Activated CD4-positive, alpha-beta T cell treated with anti-CD3 and anti-CD28 coated beads for 4 hours (primary cell): ENCODE results near the gene DCTPP1.

ENCODE experiments used
- DNase-seq, 2 donors: peaks; one replicate each; pipeline ENCODE4 v3.0.0-alpha.2; 2020

The DCTPP1 gene

DNA sequence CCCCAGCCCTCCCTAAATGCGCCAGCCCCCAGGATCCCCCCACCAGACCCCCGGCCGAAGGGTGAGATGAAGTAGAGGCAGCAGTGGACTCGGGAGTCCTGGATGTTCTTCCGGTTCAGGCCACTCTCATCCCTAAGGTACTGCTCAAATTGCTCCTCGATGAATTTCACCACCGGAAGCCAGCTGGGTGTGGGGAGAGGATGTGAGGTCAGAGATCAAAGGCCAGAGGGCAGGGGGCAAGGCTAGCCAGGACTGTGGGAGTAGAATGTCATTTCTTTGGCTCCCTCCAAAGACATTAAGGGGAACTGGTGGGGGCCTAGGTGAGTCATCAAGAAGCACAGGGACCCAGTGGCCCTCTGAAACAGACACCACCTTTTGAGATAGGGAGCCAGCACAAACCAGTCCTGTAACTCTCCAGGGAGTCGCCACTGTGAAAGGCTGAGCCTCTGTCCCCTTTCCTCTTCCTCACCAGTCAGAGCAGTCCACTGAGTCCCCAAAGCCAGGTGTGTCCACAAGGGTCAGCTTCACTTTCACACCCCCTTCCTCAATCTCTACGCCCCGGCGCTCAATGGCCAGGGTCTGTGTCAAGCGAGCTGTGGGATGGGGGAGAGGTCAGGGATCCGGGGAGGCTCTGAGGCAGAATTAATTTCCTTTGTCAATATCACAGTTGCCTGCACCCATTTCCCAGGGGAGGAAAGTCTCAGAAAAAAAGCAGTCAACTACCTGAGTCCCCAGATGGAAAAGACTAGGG, 48.4 kb downstream of the DCTPP1 start:
- DNase-seq = peak in 1 of 2 donors; percentile 39

DNA sequence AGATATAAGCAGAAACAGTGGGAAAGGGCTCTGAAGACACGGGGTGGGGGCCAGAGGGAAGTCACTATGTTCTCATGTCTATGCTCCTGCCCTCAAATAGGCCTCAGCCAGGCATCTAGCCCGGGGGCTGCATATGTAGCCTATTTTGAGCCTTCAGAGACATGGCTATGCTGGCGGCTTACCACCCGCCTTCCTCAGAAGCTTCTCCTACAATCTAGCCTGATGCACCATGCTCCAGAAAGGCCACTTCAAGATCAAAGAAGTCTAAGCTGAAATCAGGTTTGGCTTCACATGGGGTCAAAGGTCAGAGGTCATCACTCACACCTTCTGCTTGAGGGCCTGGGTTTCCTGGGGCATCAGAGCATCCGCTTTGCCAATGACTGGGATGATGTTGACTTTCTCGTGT, 49.0 kb downstream of the DCTPP1 start:
- no peak for DNase-seq

DNA sequence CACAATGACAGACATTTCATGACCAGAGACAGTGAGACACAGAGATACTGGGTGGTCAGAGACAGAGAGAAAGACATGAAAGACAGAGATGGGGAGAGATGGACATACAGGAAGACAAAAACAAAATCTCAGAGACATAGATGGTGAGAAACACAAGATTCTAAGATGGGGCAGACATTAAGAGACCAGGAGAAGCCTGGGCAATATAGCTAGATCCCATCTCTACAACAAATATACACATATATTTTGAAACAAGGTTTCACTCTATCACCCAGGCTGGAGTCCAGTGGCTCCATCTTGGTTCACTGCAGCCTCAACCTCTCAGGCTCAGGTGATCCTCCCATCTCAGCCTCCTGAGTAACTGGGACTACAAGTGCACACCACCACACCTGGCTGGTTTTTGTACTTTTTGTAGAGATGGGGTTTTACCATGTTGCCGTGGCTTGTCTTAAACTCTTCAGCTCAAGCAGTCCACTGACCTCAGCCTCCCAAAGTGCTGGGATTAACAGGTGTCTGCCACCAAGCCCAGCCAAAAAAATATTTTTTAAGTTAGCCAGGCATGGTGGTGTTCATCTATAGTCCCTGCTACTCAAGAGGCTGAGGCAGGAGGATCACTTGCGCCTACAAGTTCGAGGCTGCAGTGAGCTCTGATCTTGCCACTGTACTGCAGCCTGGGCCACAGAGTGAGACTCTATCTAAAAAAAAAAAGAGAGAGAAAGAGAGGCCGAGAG, 49.6 kb downstream of the DCTPP1 start:
- DNase-seq = no peak

DNA sequence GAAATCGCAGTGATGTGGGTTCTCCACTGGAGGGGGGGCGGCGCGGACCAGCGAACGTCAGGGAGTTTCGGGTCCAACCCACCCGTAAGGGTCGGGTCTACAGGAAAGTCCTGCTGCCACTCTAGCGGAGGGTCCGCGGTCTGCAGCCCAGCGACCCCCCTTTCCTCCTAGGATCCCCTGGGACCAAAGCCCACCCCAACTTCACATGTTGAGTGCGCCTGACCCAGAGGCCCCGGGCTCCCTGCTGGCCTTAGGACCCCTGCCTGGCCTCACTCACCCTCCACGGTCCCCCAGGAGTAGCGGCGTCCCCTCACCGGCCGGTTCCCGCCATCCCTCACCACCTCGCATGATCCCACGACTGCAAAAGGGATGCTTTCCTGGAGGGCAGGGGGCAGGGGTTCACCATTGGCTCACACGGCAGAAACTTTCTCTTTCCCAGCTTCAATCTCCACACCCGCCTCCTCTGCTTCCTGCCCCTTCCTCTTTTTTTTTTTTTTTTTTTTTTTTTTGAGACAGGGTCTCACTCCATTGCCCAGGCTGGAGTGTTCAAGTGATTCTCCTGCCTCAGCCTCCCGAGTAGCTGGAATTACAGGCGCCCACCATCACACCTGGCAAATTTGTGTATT, 50.6 kb downstream of the DCTPP1 start:
- no peak for DNase-seq

DNA sequence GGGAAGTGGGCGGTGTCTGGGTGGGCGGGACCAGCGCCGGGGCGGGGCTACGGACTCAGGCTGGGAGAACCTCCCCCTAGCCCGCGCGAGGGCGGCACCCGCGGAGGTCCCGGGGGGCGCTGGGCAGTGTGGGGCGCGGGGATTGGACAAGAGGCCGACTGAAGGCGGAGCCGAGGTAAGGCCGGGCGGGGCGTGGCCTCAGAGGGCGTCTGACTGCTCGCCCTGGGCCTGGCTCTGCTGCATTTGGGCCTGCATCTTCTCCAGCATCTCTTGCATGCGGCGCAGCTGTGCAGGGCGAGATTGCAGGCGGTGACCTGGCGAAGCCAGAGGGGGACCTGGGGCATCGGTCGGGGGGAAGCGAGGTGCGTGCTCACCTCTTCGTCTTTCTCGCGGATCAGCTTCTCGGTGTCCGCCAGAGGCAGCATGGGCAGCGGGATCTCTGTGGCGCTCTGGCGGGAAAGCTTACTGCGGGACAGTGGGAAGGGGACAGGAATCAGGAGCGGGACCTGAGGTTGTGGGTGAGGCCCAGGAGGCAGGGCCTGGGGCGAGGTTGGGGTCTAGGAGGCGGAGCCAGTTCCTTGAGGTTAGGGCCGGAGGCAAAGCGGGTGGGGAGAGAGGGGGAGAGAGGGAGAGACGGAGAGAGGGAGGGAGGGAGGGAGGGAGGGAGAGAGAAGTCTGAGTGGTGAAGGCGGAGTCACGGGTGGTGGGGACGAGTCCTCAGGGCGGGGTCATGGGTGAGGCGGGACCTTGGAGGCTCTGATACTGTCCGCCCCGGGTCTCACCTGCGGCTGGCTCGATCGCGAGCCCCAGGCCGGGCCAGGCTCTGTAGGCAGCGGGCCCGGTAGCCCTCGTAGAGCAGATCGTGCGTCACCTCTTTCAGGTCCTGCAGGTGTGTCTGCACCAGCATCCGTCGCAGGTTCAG, 51.3 kb downstream of the DCTPP1 start:
- peak; percentile 99 for DNase-seq

DNA sequence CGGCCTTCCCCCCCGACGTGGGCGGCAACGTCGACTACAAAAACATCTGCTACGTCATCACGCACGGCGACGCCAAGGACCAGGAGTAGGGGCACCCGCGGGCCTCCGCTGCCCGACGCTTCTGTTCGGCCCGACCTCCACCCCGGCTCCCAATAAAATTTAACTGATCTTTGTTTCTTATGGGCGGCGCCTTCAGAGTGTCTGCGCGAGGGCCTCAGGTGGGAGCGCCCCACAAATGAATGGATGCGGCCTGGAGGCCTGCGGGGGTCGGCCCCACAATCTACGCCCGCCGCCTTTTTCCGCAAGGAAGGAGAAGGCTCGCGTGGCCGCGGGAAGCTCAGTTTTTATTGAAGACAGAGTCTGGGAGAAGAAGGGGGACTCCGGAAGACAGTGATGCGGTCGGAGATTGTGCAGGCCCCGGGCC, 52.0 kb downstream of the DCTPP1 start:
- peak; percentile 91 to 92 for DNase-seq

DNA sequence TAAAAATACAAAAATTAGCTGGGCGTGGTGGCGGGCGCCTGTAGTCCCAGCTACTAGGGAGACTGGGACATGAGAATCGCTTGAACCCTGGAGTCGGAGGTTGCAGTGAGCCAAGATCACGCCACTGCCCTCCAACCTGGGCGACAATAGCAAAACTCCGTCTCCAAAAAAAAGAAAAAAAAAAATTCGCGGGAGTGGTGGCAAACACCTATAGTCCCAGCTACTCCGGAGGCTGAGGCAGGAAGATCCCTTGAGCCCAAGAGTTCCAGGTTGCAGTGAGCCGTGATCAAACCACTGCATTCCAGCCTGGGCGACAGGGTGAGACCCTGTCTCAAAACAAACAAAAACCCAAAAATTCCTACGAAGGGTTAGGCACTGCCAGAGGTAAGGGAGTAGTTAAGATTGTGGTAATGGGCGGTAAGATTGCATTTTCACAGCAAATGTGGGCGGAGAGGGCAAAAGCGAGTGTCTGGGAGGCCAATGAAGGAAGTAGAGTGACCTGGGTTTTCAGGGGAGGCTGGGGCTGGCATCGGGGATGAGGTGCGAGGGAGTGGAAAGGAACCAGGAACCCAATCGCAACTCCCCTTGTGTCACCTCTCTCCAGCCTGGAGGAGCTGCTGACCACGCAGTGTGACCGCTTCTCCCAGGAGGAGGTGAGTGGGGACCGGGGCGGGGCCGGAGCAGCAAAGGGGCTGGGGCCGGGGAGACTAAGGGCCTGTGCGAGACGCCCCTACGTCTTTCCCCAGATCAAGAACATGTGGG, 52.6 kb downstream of the DCTPP1 start:
- DNase-seq = no peak

DNA sequence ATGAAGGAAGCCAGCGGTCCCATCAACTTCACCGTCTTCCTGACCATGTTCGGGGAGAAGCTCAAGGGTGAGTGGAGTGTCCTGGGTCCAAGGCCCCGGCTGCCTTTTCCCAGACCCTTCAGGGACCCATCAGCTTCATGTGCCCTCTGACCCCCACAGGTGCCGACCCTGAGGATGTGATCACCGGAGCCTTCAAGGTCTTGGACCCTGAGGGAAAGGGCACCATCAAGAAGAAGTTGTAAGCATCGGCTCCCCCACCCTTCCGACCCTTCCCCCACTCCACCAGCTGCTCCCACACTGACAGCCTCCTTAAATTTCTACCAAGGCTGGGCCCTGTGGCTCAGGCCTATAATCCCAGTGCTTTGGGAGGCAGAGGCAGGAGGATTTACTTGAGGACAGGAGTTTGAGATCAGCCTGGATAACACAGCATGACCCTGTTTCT, 53.3 kb downstream of the DCTPP1 start:
- no peak for DNase-seq

DNA sequence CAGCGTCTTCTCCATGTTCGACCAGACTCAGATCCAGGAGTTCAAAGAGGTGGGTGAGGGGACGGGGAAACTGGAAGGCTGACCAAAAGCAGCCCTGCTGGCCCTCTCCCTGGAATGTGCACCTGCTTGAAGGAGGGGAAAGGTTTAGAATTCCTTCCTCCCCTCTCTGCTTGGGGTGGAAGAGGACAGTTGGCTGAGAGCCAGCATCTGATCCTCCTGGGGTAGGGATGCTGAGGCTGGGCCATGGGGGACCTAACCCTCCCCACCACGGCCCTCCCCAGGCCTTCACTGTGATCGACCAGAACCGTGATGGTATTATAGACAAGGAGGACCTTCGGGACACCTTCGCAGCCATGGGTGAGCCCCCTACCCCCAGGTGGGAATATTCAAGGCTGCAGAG, 54.0 kb downstream of the DCTPP1 start:
- no peak for DNase-seq

DNA sequence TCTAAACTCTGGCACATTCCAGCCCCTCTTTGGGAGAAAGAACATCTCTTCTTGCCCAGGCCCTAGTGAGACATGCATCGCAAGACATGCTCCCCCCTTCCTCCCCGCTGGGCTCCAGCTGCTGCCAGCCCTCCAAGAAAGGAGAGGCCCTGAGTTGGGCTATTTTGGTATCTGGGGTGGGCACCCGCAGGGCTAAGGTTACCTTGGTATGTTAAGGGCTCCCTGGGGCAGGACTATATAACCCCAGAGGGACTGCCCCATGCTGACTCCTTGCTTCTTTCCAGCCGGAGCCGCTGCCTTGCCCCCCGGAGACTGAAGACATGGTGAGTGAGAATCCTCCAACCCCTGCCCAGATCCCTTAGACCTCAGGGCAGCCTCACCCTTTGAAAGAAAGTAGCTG, 55.3 kb downstream of the DCTPP1 start, which contains the start of gene MYL11:
Gene MYL11 (plus strand): TSS at position 265 of the 400 bp plus-strand sequence. CDS start 56 bp downstream, at position 321.
- no peak for DNase-seq
